HCEC 1CT (cell line): Measurements from ENCODE around the gene NACC1.

Experiments used
- DNase-seq: peaks from one replicate; pipeline ENCODE4 v3.0.0-alpha.2; 2017

Gene NACC1

GRCh38 chr19:13149628-13150186 lies 31.6 kb downstream of the NACC1 start:
- peak; percentile 49 for DNase-seq

- DNase-seq, result peak; percentile 98
These were observed 32.3 kb downstream of the NACC1 start, which contains the start of the genes IER2 and STX10 for GRCh38 chr19:13150187-13150930. Gene IER2 (plus strand): TSS chr19:13150411. CDS start chr19:13153187, 2,776 bp downstream. Gene STX10 (minus strand): TSS chr19:13150375. CDS start chr19:13150173, 202 bp downstream.

GRCh38 chr19:13150931-13151604 lies 33.0 kb downstream of the NACC1 start:
- peak; percentile 1 for DNase-seq

- DNase-seq, result peak; percentile 98
These were observed 33.7 kb downstream of the NACC1 start for GRCh38 chr19:13151605-13152355.

GRCh38 chr19:13152356-13152973 lies 34.4 kb downstream of the NACC1 start:
- no peak for DNase-seq

- peak; percentile 94 for DNase-seq
These were observed 35.0 kb downstream of the NACC1 start for GRCh38 chr19:13152974-13153568.

GRCh38 chr19:13153569-13154240 lies 35.6 kb downstream of the NACC1 start:
- DNase-seq, result peak; percentile 59

GRCh38 chr19:13154241-13154778 lies 36.2 kb downstream of the NACC1 start:
- DNase-seq, result peak; percentile 86

- DNase-seq, result peak; percentile 72
These were observed 36.9 kb downstream of the NACC1 start for GRCh38 chr19:13154911-13155471.

- DNase-seq, result peak; percentile 66
These were observed 37.7 kb downstream of the NACC1 start for GRCh38 chr19:13155472-13156359.

- DNase-seq, result no peak
These were observed 41.6 kb downstream of the NACC1 start for GRCh38 chr19:13159713-13160112.

GRCh38 chr19:13160557-13160956 lies 42.5 kb downstream of the NACC1 start:
- DNase-seq, result peak; percentile 65

- peak; percentile 96 for DNase-seq
These were observed 44.9 kb downstream of the NACC1 start for GRCh38 chr19:13162724-13163608.

GRCh38 chr19:13163609-13164342 lies 45.7 kb downstream of the NACC1 start:
- DNase-seq, result peak; percentile 80

- DNase-seq, result peak; percentile 10
These were observed 46.5 kb downstream of the NACC1 start for GRCh38 chr19:13164343-13165161.

GRCh38 chr19:13165162-13165997 lies 47.3 kb downstream of the NACC1 start:
- DNase-seq, result no peak
